ENCODE measurements around the gene SLC35D1.
A peak's percentile ranks its signal among the peaks of the same experiment; 100 is the strongest.

DNA sequence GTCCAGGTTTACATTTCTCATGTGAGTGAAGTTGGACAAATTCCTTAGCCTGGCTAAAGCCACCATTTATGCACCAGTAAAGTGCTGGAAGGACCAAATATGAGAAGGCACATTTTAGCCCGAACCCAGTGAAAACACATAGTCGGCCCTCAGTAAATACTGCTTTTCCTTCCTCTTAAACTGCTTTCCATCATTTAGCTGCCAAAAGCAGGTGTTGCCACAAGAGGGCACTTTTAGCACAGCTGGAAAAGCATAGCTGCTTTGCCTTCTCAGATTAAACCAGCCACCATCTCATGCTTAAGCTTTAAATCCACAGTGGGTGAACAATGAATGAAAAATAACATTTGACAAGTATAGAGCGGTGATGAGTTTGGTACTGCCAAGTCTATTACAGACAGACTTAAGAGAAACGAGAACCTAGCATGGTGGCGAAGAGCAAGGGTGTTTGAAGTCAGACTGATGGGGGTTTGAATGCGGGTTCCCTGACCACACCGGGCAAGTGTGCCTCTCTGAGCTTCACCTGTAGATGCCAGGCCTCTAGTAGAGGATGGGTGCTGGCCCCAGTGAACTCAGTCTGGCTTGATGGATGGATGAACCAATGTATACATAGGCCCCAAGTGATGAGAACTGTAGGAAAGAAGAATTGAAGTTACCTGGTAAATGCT lies 57.8 kb downstream of the SLC35D1 start:
- peak; percentile 86 to 87 for TF ChIP-seq CTCF (conservative IDR thresholded peaks at IDR 0.05 in 1 of 2, IDR thresholded peaks at IDR 0.05 in 1 of 2; ENCODE audit: extremely low read depth in 1 of 2, insufficient read depth in 1 of 2, low read depth in 1 of 2, low read length in 2 of 2)
- TF ChIP-seq EZH2 (IDR thresholded peaks at IDR 0.05; ENCODE audit: borderline replicate concordance, low read length): no peak

Data from mammary epithelial cell (primary cell).